RKO (cell line): ENCODE results near the gene METTL8.
A peak's percentile ranks its signal among the peaks of the same experiment; 100 is the strongest.

ENCODE experiments used
- DNase-seq: peaks from one replicate; pipeline ENCODE4 v3.0.0-alpha.2; 2016; ENCODE audit warnings: low spot score

Gene METTL8, protein sequence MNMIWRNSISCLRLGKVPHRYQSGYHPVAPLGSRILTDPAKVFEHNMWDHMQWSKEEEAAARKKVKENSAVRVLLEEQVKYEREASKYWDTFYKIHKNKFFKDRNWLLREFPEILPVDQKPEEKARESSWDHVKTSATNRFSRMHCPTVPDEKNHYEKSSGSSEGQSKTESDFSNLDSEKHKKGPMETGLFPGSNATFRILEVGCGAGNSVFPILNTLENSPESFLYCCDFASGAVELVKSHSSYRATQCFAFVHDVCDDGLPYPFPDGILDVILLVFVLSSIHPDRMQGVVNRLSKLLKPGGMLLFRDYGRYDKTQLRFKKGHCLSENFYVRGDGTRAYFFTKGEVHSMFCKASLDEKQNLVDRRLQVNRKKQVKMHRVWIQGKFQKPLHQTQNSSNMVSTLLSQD

DNA sequence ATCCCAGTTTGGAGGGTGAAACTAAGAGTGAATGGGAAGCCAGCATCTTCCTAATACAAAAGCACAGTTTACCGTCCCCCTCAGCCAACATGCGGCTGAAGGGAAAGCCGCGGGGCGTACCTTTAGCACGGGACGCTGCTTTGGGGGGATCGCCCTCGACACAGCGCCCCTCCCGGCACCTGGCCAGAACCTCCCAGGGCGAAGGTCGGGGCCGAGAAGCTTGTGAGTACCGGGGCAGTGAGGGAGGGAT lies at the start of gene METTL8:
METTL8 (minus strand) TSS at position 228 of the 250 bp plus-strand sequence. CDS start 41,805 bp downstream, outside the sequence.
- DNase-seq = no peak

DNA sequence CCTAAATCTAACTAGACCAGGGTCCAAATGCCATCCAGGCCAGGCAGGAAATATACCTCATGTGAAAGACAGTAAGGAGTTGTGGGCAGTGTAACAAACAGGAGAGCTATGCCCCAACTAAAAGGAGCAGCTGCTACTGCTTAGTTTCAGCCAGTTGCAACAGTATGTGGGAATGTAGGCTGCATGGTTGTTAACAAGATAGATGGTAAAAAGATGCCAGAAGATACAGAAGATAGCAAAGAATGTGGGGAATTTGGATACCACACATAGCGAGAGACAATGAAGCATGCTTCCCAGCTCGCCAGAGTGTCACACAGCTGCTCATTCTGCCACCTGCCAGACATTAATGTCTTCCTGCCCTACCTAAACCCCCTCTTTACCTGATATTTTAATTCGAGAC lies 49.1 kb upstream of the METTL8 start:
- DNase-seq = no peak

DNA sequence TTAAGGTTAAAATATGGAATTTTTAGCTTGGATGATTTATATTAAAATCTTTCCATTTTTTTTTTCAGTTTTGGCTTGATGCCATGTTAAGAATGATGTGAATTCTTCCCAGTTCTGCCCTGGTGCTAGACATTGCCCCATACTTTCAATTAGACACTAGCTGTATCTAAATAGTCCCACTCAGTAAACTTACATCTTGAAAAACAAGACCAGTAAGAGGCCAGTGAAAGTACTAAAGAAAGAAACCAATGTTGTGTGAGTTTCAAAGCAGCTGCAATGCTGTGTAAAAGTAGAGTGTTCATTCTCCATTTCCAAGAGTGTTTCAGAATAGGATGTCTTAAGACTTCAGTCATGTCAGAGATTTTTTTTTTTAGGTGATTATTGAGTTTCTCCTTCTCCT lies 48.5 kb upstream of the METTL8 start:
- no peak for DNase-seq

DNA sequence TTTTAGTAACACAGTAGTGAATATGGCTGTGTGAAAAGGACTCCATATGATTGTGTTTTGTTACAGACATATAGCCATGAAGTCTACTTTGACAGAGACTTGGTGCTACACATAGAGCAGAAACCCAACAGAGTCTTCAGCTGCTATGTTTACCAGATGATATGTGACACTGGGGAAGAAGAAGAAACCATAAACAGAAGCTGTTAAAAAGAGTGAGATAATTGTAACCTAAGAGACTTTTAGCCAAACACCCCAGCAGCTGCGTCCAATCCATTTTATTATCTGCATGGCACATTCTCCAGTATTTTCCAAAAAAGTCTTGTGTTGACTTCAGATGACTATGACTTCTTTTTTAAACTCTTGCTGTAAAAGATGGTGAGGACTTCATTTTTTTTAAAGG lies 47.1 kb upstream of the METTL8 start:
- DNase-seq = no peak

DNA sequence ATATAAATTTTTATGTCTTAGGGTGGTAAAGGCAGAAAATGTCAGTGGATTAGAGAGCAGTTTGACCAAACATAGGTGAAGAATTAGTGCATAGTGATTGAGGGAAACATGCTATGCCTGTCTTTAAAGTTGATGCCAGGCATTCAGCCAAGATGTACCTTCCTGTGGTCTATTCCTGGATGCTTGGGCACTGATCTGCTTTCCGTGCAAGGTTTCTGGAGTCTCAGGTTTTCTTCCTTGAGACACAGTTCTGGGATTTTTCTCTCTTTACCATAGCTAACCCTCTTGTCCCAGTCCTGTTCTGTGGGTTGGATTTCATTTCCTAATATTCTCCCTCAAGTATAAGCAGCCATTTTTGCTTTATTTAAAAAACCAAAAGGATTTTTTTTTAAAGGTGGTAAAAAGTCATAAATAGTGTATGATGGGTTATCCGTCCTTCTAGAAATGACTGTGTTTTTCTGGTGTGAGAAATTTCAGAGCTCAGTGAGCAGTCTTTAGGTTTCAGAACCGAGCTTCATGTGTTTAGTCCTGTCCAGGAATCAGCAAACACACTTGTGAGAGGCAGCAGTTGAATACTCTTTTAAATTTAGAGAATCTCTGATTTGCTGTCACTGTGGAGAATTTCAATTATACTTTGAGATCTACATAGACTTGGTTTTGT lies 45.5 kb upstream of the METTL8 start:
- no peak for DNase-seq

DNA sequence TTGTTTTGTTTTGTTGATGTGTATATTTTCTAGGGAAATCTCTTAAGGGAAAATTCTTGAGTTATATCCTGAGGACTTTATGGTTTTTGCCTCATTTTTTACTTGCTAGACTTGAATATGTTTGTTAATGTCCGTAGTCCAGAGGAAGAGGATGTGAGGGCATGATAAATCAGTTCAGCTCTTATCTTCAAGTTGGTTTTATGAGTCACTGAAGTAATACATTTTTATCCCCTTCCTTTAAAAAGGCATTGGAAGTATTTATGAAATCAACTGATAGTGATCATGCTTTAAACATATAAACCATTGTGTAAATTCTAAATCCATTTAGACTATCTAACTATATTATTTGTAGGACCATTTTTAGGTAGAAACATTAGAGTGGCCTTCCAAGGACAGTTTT lies 44.6 kb upstream of the METTL8 start:
- DNase-seq = no peak

DNA sequence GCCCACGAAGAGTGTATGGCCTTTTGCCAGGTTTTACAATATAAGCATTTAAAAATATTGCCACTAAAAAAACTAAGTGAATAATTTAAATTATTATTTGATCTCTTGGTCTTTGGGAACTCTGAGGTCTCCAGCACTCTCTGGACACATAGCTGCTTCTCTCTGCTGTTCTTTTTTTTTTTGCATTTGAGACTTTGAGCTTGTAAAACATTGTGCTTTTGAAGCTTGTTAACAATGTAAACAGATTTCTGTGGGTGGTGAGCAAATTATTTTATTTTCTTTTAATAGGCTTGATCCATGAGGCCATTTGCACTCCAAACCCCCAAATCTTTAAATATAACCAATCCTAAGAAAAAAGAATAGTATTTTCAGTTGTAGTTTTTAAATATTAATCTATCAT lies 42.2 kb upstream of the METTL8 start:
- DNase-seq = no peak

DNA sequence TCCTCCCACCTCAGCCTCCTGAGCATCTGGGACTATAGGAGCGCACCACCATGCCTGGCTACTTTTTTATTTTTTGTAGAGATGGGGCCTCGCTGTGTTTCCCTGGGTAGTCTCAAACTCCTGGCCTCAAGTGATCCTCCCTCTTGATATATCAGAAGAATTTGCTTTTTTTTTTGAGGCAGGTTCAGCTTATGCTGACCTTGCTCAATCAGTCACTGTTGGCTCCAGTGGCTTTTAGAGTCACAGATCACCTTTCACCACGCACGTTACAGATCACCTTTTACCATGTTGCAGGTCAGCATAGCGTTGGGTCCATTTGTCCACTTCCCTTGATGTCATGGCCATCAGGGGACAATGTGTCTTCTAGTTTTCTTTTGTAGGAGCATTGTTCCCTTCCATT lies 36.3 kb upstream of the METTL8 start:
- no peak for DNase-seq

DNA sequence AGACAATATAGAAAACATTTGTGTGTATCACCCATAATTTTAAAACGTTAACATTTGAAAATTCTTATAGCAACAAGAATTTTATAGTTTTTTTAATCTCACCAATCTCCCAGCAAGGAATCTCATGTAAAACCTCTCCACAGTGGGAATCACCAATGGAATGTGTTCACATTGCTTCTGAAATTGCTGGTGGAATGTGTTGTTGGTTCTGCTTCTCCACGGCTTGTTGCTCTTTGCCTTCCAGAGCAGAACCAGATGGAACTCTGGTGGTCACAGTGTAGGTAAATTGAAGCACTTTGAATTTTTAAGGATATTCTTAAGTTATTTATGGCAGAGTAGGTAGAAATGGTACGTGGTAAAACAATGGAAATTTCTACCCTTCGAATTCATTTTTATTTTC lies 35.4 kb upstream of the METTL8 start:
- DNase-seq = no peak

DNA sequence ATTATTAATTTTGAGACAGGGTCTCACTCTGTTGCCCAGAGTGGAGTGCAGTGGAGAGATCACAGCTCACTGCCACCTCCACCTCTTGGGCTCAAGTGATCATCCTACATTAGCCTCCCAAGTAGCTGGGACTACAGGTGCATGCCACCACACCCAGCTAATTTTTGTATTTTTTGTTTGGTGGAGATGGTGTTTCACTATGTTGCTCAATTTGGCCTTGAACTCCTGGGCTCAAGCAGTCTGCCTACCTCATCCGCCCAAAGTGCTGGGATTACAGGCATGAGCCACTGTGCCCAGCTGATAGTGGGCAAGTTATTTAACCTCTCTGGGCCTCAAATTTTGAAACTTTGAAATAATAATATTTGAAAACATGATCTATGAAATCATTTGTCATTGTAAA lies 26.7 kb upstream of the METTL8 start:
- DNase-seq = no peak

DNA sequence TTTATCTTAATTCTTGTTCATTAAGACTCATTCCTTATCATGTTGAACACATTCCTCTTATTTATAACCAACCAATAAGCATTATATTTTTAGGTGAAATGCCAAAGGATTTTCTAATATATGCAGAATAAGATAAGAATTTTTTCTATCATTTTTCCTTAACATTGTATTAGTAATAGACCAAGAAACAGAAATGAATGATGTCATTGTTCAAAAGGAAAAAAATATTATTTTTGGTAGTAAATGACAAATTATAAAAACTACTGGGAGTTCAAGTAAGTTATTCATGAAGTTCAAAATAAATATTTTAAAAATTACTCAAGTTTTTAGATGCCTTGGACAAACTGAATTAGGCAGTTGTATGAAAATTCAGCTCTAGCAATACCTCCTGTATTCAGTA lies 25.7 kb upstream of the METTL8 start:
- DNase-seq = no peak

DNA sequence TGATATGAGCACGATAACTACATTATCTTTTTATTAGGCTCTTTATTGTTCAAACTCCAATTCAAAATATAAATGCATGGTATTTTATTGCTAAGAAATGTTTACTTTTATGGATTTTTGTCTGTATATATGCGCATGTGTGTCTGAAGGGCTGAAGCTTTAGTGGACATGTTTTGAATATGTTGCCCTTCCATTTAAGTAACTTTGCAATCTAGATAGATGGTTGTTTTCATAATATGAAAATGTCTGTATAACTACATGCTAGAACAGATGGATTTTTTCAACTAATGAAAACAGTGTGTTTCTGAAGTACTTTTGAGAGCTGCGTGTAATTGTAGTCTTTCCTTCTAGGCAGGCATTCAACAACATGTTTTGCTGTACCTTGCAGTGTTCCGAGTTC lies 19.0 kb upstream of the METTL8 start:
- no peak for DNase-seq

DNA sequence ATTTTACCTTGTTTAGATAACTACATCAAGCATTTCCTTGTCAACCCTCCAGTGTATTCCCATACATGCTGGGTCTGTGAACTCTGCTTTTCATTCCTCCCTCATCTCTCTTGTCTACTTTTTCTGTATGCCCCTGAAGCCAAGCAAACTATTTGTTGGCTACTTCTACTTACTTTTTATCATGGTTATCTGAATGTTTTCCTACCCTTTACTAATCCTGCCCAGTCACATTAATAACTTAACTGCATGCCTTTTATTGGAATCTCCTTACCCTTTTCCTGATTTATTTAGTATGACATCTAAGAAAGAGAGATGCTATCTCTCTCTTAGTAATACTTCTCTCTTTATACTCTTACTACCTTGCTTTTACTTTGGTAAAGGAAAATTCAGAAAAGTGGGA lies 17.3 kb upstream of the METTL8 start:
- no peak for DNase-seq

DNA sequence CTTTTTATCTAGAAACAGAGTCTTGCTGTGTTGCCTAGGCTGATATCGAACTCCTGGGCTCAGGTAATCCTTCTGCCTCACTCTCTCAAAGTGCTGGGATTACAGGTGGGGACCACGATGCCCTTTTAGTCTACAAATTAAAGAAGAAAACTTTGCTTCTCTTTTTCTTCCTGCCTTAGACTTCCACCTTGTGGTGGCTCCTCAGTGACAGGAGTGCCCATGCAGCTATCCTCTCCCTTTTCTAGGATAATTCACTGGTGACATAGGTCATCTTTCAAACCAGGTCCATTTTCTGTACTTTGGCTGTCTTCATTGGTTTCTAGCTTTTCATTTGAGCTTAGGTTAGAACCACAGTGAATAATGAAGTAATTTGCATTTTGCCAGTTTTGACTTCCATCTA lies 13.9 kb upstream of the METTL8 start:
- DNase-seq = no peak

DNA sequence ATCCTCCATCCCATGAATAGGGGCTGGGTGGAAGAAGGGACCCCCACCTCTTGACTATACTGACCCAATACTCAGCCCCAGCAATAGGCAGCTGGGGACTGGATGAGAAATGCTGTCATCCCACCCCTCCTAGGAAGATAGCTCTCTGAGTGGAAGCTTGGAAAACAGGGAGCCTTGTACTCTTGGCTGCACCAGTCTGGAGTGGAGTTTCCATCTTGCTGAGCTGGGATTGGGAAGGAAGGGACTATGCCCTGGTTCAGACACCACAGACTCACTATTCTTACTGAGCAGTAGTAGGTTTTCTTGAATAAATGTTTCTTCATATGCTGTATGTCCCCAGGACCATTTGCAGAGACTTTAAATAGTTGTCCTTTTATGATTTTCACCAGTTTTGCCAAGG lies 7.7 kb upstream of the METTL8 start:
- DNase-seq = no peak

DNA sequence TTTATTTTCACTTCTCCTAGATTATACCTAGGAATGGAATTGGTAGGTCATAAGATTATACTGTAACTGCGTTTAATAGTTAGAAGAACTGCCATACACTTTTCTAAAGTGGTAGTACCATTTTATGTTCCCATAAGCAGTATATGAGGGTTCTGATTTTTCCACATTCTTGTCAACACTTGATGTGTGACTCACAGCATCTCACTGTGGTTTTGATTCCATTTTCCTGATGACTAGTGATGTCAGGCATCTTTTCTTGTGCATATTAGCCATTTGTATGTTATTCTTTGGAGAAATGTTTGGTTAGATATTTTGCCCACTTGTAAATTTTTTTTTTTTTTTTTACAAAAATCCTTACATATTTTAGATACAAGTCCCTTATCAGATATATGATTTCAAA lies 2.5 kb upstream of the METTL8 start:
- DNase-seq = peak; percentile 93

DNA sequence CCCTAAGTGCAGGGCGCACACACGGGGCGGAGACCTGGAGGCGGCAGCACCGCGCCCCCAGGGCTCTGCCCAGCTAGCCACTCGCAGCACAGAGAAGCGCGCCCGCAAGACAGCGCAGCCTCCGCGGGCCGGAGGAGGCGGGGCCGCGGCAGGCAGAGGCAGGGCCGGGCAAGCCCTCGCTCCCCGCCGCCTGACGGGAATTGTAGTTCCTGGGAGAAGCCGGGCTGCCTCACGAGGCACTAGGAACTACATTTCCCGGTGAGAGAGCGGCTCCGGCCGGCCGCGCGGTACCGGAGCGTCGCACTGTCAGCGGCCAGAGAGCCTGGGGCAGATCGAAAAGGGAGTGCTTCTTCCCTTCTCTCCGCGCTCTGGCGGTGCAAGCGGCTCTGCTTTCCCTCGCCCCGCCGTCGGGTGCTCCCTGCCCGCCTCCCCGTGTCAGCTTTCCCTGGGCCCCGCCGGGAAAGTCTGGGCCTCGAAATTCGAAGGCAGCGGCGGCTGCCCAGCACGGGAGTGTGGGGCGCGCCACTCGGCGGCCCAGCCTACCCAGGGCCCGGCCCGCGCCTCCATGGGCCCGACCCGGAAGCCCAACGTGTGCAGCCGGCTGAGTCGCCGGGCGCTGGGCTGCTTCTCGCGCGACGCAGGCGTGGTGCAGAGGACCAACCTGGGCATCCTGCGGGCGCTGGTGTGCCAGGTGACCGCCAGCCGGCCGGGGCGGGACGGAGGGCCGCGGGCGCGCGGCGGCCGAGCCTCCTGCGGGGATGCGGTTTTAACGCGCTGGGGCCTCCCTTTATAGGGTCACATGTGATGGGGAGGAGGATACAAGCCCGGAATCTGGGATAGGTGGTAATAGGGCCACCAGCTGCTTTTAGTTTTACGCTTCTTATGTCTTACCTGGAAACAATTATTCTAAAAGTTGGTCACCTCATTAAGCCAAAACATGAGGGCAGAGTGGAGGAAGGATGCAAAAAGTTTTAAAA lies 511 bp upstream of the METTL8 start, which contains the start of gene DCAF17:
DCAF17 (plus strand) TSS at position 214 of the 977 bp plus-strand sequence; CDS start at position 566, 352 bp downstream.
- DNase-seq = peak; percentile 97

DNA sequence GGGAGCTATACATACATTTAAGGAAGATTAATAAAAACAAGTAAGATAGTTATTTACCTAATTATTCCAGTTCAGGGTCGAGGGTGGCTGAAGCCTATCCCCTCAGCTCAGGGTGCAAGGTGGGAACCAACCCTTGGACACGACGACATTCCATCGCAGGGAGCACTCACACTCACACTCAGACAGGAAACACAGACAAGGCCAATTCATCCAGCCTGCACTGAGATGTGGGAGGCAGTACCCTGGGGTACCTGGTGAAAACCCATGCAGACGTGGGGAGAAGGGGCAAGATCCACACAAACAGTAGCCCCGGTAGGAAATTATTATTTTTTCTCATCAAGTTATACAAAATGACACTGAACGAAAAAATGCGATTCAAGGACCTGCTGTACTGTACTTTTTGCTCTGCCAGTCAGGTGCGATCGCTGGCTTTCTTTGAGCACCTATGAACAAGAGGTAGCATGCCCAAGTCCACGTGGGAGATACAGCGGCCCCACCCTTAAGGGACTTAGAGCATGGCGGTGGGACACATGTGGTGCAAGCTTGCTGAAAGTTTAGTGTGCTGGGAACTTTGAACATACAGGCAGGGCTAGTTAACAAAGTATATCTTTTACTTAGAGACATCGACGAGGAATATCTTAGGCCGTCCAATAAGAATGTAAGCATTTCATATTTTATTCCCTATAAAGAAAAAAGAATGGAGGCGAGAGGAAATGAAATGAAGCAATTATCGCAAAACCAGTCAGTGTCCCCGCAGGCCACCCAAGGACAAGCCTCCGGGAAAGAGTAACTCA lies 624 bp downstream of the METTL8 start:
- DNase-seq = peak; percentile 73

DNA sequence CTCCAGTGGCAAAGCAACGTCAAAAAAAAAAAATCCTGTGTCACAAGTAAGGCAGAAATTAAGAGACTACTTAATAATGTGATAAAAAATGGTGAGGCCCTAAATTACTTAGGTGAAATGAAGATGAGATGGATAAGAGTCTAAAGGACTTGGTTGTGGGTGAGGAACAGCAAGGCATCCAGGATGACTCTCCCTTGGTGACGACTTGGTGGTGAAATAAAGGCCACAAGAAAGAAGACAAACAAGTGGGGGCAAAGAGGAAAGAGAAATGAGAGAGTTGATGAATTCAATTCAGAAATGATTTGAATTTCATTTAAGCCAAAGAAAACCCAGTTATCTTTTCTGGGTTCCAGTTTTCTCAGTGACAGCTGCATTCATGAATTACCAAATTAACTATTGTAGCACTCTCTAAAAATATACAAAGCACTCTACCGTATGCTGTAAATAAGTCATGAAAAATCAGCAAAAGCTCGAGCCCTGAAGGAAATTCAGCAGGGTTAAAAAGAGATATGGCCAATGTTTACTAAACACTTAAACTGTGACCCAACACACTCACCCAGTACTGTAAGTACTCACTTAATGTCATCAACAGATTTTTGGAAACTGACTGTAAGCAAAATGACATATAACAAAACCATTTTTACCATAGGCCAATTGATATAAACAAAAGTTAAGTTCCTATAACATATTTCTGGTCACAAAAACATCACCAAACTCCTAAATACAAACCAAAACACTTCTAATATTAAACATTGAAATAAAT lies 1.4 kb downstream of the METTL8 start:
- DNase-seq = peak; percentile 43

DNA sequence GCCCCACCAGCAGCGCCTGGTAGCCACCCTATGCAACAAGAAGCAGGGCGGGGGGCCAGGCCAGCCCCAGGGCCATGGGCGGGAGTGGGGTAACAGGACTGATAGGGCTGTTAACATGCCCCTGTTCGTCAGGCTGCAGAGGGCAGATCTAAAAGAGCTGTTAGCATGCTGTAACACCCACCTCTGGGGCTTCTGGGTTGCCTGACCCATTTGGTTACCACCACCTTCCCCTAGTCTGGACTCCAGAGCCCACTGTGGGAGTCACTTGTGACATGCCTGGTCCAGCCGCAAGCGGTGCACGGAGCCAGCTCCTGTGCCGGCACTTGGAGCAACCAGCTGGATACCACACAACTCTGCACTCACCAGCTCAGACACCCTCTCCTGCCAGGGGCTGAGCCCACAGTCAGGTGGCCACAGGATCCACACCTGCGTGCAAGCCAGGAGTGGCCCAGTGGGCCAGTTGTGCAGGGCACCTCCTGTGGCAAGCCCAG lies 2.1 kb downstream of the METTL8 start:
- no peak for DNase-seq
